BE2C (cell line): ENCODE measurements around the gene ASXL3.

Experiments used
- DNase-seq: peaks from one replicate; pipeline ENCODE4 v3.0.0-alpha.2; 2020
- H3K27me3 ChIP-seq: fragments of 250-450 bp; sonication (Bioruptor Pico); 2 replicates; pipeline ENCODE4 v1.5.1; 2020; ENCODE audit warnings: mild to moderate bottlenecking
- H3K36me3 ChIP-seq: fragments of 250-450 bp; sonication (Bioruptor Pico); 2 replicates; pipeline ENCODE4 v1.5.1; 2020; ENCODE audit warnings: mild to moderate bottlenecking
- H3K4me1 ChIP-seq: fragments of 250-450 bp; sonication (Bioruptor Pico); 2 replicates; pipeline ENCODE4 v1.5.1; 2020
- H3K4me3 ChIP-seq: 2 replicates; pipeline ENCODE4 v1.5.1; 2011; ENCODE audit warnings: low read depth, low read length
- H3K9me3 ChIP-seq: fragments of 250-450 bp; sonication (Bioruptor Pico); 2 replicates; pipeline ENCODE4 v1.5.1; 2020
- TF ChIP-seq, protein P1 (sequence below): IDR thresholded peaks from 2 replicates; pipeline ENCODE4 v1.5.1; 2012; ENCODE audit warnings: mild to moderate bottlenecking, low read depth, low read length

The ASXL3 gene

GRCh38 chr18:33702625-33703024, 124.6 kb downstream of the ASXL3 start:
- no peak for DNase-seq
- H3K4me1 ChIP-seq: no peaks in the 10 kb centered on the region
- H3K36me3 ChIP-seq: no peaks in the 10 kb centered on the region
- TF ChIP-seq, protein P1, sequence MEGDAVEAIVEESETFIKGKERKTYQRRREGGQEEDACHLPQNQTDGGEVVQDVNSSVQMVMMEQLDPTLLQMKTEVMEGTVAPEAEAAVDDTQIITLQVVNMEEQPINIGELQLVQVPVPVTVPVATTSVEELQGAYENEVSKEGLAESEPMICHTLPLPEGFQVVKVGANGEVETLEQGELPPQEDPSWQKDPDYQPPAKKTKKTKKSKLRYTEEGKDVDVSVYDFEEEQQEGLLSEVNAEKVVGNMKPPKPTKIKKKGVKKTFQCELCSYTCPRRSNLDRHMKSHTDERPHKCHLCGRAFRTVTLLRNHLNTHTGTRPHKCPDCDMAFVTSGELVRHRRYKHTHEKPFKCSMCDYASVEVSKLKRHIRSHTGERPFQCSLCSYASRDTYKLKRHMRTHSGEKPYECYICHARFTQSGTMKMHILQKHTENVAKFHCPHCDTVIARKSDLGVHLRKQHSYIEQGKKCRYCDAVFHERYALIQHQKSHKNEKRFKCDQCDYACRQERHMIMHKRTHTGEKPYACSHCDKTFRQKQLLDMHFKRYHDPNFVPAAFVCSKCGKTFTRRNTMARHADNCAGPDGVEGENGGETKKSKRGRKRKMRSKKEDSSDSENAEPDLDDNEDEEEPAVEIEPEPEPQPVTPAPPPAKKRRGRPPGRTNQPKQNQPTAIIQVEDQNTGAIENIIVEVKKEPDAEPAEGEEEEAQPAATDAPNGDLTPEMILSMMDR: no peak
- H3K27me3 ChIP-seq: no peaks in the 10 kb centered on the region
- no peaks in the 10 kb centered on the region for H3K9me3 ChIP-seq
- H3K4me3 ChIP-seq: no peak overlapping the region

DNA sequence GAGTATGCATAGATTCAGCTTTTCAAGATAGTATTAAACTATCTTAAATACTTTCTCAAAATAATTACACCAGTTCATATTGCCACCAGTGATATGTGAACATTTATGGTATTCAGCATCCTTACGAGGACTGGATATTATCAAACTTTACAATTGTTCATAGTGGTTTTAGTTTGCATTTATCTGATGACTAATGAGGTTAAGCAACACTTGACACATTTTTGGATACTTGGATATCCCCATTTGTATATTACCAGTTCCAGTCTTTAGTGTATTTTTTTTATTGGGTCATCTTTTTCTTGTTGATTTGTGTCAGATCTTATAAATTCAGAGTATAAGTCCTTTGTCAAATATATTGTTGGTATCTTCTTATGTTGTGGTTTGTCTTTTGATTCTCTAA, 128.4 kb downstream of the ASXL3 start:
- no peak overlapping the region for H3K4me3 ChIP-seq
- TF ChIP-seq, protein P1: no peak
- no peak for DNase-seq
- H3K9me3 ChIP-seq: no peaks in the 10 kb centered on the region
- H3K36me3 ChIP-seq: no peaks in the 10 kb centered on the region
- H3K4me1 ChIP-seq: no peaks in the 10 kb centered on the region
- no peaks in the 10 kb centered on the region for H3K27me3 ChIP-seq

DNA sequence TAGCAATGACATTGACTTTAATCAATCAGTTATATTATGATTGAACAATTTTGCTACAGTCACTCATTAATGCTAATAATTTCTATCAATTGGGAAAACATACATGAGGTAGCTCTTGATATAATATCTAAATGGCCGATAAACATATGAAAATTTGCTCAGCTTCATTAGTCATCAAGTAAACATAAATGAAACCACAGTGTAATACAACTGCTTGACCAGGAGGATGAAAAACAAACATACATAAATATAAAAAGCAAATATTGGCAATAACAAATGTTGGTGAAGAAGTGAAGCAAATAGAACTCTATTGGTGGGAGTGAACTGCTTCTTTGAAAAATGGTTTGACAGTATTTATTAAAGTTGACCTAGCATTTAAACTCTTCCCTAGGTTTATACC, 130.9 kb downstream of the ASXL3 start:
- H3K4me1 ChIP-seq: no peaks in the 10 kb centered on the region
- TF ChIP-seq, protein P1: no peak
- no peak for DNase-seq
- no peaks in the 10 kb centered on the region for H3K27me3 ChIP-seq
- H3K36me3 ChIP-seq: no peaks in the 10 kb centered on the region
- no peaks in the 10 kb centered on the region for H3K9me3 ChIP-seq
- H3K4me3 ChIP-seq: no peak overlapping the region

DNA sequence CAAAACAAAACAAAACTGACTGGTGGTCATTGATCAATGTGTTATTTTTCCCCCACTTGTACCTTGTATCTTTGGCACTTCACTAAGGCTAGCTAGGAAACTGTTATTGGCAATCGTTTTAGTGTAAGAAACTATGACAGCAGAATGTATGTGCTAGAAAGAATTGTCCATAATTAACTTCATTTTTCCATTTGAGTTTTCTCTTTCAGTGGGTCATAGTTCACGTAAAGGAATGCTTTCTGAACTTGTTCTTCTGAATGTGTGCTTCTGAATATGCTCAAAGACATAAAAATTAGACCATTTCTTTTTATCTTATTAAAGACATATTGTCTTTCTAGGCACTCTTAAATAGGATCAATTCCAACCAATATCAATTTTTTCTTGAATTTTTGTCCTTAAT, 132.2 kb downstream of the ASXL3 start:
- TF ChIP-seq, protein P1: no peak
- H3K36me3 ChIP-seq: no peaks in the 10 kb centered on the region
- no peaks in the 10 kb centered on the region for H3K27me3 ChIP-seq
- no peak for DNase-seq
- H3K4me3 ChIP-seq: no peak overlapping the region
- no peaks in the 10 kb centered on the region for H3K4me1 ChIP-seq
- H3K9me3 ChIP-seq: no peaks in the 10 kb centered on the region

DNA sequence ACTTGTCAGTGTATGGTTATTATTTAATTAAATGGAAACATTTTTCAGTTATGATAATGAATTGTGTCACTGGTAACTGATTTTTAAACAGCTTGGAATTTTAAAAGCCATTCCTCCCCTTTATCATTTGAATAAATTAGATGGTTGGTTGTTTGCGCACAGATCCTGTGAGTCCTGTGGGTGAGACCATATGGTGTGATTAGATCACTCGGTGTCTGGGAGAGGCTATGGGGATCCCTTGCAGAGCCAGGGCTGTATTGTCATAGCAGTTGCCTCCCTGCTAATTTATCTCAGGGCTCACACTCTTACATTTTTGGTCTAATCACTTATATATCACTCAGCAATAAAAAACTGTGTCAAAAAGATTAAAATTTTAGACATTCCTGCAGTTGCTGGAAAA, 133.5 kb downstream of the ASXL3 start:
- Histone ChIP-seq H3K27me3 (no peaks in the 10 kb centered on the region), H3K36me3 (no peaks in the 10 kb centered on the region), H3K4me1 (no peaks in the 10 kb centered on the region), H3K4me3 (no peak overlapping the region), H3K9me3 (no peaks in the 10 kb centered on the region)
- TF ChIP-seq, protein P1: no peak
- no peak for DNase-seq

DNA sequence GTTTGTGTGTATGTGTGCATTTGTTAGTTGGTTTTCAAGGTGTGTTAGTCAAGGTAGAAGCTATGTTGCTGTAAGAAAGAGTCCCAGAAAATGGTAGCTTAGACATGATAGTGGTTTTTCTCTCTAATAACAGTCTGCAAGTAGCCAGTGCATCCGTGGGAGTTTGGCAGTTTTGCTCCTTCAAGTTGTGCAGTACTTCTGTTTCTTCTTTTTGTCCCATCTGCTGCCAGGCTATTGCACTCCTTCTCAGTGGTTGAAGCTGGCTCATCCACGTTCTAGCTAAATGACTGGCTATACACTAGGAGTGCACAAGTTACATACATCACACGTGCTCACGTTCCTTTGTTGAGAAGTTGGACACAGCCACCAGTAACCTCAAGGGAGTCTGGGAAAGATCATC, 134.7 kb downstream of the ASXL3 start:
- Histone ChIP-seq H3K27me3 (no peaks in the 10 kb centered on the region), H3K4me1 (no peaks in the 10 kb centered on the region), H3K36me3 (no peaks in the 10 kb centered on the region), H3K9me3 (no peaks in the 10 kb centered on the region), H3K4me3 (no peak overlapping the region)
- TF ChIP-seq, protein P1: no peak
- DNase-seq: no peak
